GM12878 (cell line): ENCODE data around the gene TOLLIP. TPM values are rescaled to one million over a fixed set of nuclear protein-coding genes. Genes with fewer than 3 reads are reported as not detected.

Experiments
- ATAC-seq: fragments of 200-7000 bp; cut with Tn5 transposase; 3 replicates; pipeline ENCODE4 v1.9.1; 2020; ENCODE audit warnings: mild to moderate bottlenecking, moderate library complexity
- BruUV-seq: library from RNA; stranded (reverse); fragments of 400-500 nt; replicated peaks from 2 replicates; lab custom pipeline; 2021; lab: Mats Ljungman, UMichigan
- CTCF ChIA-PET: fragments of 300-600 bp; sonication (Branson Sonifier 250); formaldehyde crosslinking; extraction: SDS; loops from one replicate; lab custom pipeline; 2021; ENCODE audit warnings: inconsistent platforms; lab: Yijun Ruan, JAX
- POLR2A ChIA-PET: fragments of 350-600 bp; formaldehyde crosslinking; extraction: SDS; loops from one replicate; lab custom pipeline; 2021; ENCODE audit warnings: inconsistent platforms; lab: Charles Lee
- RAD21 ChIA-PET: fragments of 300-600 bp; sonication (Branson Sonifier 250); formaldehyde crosslinking; loops from one replicate; lab custom pipeline; 2023; ENCODE audit warnings: antibody characterized with exemption; ENCODE audit not compliant: unreplicated experiment; lab: Charles Lee
- SMC1A ChIA-PET: fragments of 300-600 bp; sonication (Branson Sonifier 250); formaldehyde crosslinking; loops from one replicate; lab custom pipeline; 2023; ENCODE audit not compliant: unreplicated experiment, uncharacterized antibody; lab: Charles Lee
- DNase-seq: peaks from one replicate; pipeline ENCODE4 v3.0.0-alpha.2; 2011; ENCODE audit warnings: low read depth, low spot score
- FAIRE-seq: peaks from 3 replicates; lab custom pipeline; 2011; peaks lifted over from hg19 to GRCh38; lab: Jason Lieb, UNC
- H2AFZ ChIP-seq: 2 replicates; pipeline ENCODE4 v1.6.0; 2011; ENCODE audit warnings: low read depth, low read length, control low read depth; ENCODE audit not compliant: control insufficient read depth
- H3K27ac ChIP-seq: 2 replicates; pipeline ENCODE4 v1.5.1; 2011; ENCODE audit warnings: control low read depth; ENCODE audit not compliant: control insufficient read depth, insufficient read depth
- H3K27me3 ChIP-seq, 2 experiments: replicated peaks in 1 of 2; 2 replicates each; pipeline versions ENCODE4 v1.6.0 to v1.6.1; 2011; ENCODE audit warnings: low read length in 1 of 2; ENCODE audit not compliant: control insufficient read depth in 2 of 2, insufficient read depth in 2 of 2
- H3K36me3 ChIP-seq, 2 experiments: 2 replicates each; pipeline ENCODE4 v1.5.1; 2011; ENCODE audit warnings: low read length in 1 of 2; ENCODE audit not compliant: control insufficient read depth in 2 of 2, insufficient read depth in 2 of 2
- H3K4me1 ChIP-seq: 2 replicates; pipeline ENCODE4 v1.6.1; 2011; ENCODE audit warnings: mild to moderate bottlenecking, low read length, moderate library complexity, mixed read lengths; ENCODE audit not compliant: control insufficient read depth, insufficient read depth
- H3K4me2 ChIP-seq: 2 replicates; pipeline ENCODE4 v1.6.0; 2011; ENCODE audit warnings: control low read depth; ENCODE audit not compliant: control insufficient read depth, insufficient read depth
- H3K4me3 ChIP-seq: fragments of 200-600 bp; sonication (generic); 2 replicates; pipeline ENCODE4 v1.5.1; 2016
- H3K79me2 ChIP-seq: 2 replicates; pipeline ENCODE4 v1.6.0; 2011; ENCODE audit warnings: low read length; ENCODE audit not compliant: control insufficient read depth, insufficient read depth
- H3K9ac ChIP-seq: 2 replicates; pipeline ENCODE4 v1.8.0; 2011; ENCODE audit warnings: low read length, control low read depth, mixed read lengths; ENCODE audit not compliant: control insufficient read depth, insufficient read depth
- H3K9me3 ChIP-seq: replicated peaks from 3 replicates; pipeline ENCODE4 v1.5.1; 2011; ENCODE audit warnings: mild to moderate bottlenecking, low read length; ENCODE audit not compliant: control insufficient read depth, insufficient read depth
- H4K20me1 ChIP-seq: 2 replicates; pipeline ENCODE4 v1.6.0; 2011; ENCODE audit not compliant: control insufficient read depth, insufficient read depth
- BACH1 ChIP-seq: fragments of 450-650 bp; IDR thresholded peaks from 2 replicates; pipeline ENCODE4 v1.6.1; 2017; ENCODE audit warnings: mild to moderate bottlenecking, borderline replicate concordance
- BMI1 ChIP-seq: fragments of 450-650 bp; IDR thresholded peaks from 2 replicates; pipeline ENCODE4 v1.6.1; 2016; ENCODE audit warnings: mild to moderate bottlenecking, moderate library complexity, borderline replicate concordance
- BRCA1 ChIP-seq: IDR thresholded peaks from 2 replicates; pipeline ENCODE4 v1.6.1; 2011; ENCODE audit warnings: low read depth, low read length, improper control_type of control experiment
- CREM ChIP-seq: IDR thresholded peaks from 2 replicates; pipeline ENCODE4 v1.6.1; 2014; ENCODE audit warnings: antibody characterized with exemption, low read depth
- EED ChIP-seq: sonication (generic); IDR thresholded peaks from 2 replicates; pipeline ENCODE4 v1.6.1; 2016; ENCODE audit warnings: antibody characterized with exemption, low read depth
- EP300 ChIP-seq, 2 experiments: fragments of 150-350 bp in 1 of 2; IDR thresholded peaks; 2 replicates each; pipeline ENCODE4 v1.6.1; 2011 to 2012; ENCODE audit warnings: low read depth in 2 of 2, low read length in 2 of 2, borderline replicate concordance in 1 of 2, improper control_type of control experiment in 1 of 2, inconsistent platforms in 1 of 2; ENCODE audit not compliant: control insufficient read depth in 1 of 2
- HDAC2 ChIP-seq: fragments of 200-600 bp; sonication (generic); IDR thresholded peaks from 2 replicates; pipeline ENCODE4 v1.6.1; 2017
- MYB ChIP-seq: fragments of 150-350 bp; IDR thresholded peaks from 2 replicates; pipeline ENCODE4 v1.6.1; 2014; ENCODE audit warnings: mild to moderate bottlenecking, low read depth, low read length, borderline replicate concordance
- NR2F1 ChIP-seq: fragments of 450-650 bp; conservative IDR thresholded peaks from 2 replicates; pipeline ENCODE4 v1.6.1; 2017; ENCODE audit warnings: mild to moderate bottlenecking
- POLR2A ChIP-seq: IDR thresholded peaks from 2 replicates; pipeline ENCODE4 v1.6.1; 2011; ENCODE audit warnings: low read depth, mild to moderate bottlenecking, low read length
- POU2F2 ChIP-seq: IDR thresholded peaks from 3 replicates; pipeline ENCODE4 v1.6.1; 2011; ENCODE audit warnings: low read depth, mild to moderate bottlenecking, low read length, borderline replicate concordance
- SPI1 ChIP-seq: IDR thresholded peaks from 2 replicates; pipeline ENCODE4 v1.6.1; 2011; ENCODE audit warnings: low read depth, mild to moderate bottlenecking, low read length, moderate library complexity, borderline replicate concordance; ENCODE audit not compliant: insufficient read depth
- SREBF1 ChIP-seq: IDR thresholded peaks from 2 replicates; pipeline ENCODE4 v1.6.1; 2012; ENCODE audit warnings: mild to moderate bottlenecking, low read length
- STAT3 ChIP-seq: IDR thresholded peaks from 2 replicates; pipeline ENCODE4 v1.6.1; 2011; ENCODE audit warnings: low read depth, low read length, improper control_type of control experiment
- TARDBP ChIP-seq: IDR thresholded peaks from 2 replicates; pipeline ENCODE4 v1.6.1; 2016; ENCODE audit warnings: borderline replicate concordance
- TCF3 ChIP-seq: IDR thresholded peaks from 2 replicates; pipeline ENCODE4 v1.6.1; 2012; ENCODE audit warnings: low read depth, mild to moderate bottlenecking, low read length, borderline replicate concordance; ENCODE audit not compliant: insufficient read depth
- ZNF384 ChIP-seq: IDR thresholded peaks from 2 replicates; pipeline ENCODE4 v1.6.1; 2012; ENCODE audit warnings: low read depth, mild to moderate bottlenecking, low read length, improper control_type of control experiment, borderline replicate concordance
- WGBS: methylation state at CpG from one replicate; pipeline ENCODE4 v1.1.6; 2016; ENCODE audit warnings: low lambda C conversion rate; ENCODE audit not compliant: insufficient replicate concordance, insufficient coverage; ENCODE audit errors: missing lambda C conversion rate; 5-methylcytosine and 5-hydroxymethylcytosine counted together
- in situ Hi-C: fragments of 300-500 bp; cut with MboI; formaldehyde crosslinking; loops from 9 replicates; pipeline ENCODE4 v1.14.3; 2018; ENCODE audit warnings: mixed read lengths
- intact Hi-C: fragments of 100-400 bp; cut with micrococcal nuclease; formaldehyde crosslinking; loops from one replicate; pipeline ENCODE4 v1.14.2; 2022; ENCODE audit not compliant: unreplicated experiment
- polyA plus RNA-seq, 11 experiments: library from polyadenylated mRNA; depleted of rRNA in 4 of 11; unstranded in 6 of 11; stranded (reverse) in 5 of 11; fragments of >200 nt; fragmentation: Nextera tagmentation in 4 of 11; fragmentation: Illumina TruSeq in 1 of 11; extraction: Ambion mirVana in 4 of 11; extraction: Trizol in 1 of 11; gene quantifications; 1 replicate in 1 of 11; 2 replicates in 10 of 11; pipeline versions ENCODE4 v1.2.1 to v1.2.3, GENCODE V29; 2011 to 2016; ENCODE audit warnings: inconsistent platforms in 2 of 11, missing spikeins in 2 of 11, low read depth in 1 of 11
- total RNA-seq, 4 experiments: library from RNA; depleted of rRNA in 3 of 4; stranded (reverse); fragments of >200 nt in 3 of 4; fragmentation: Illumina TruSeq in 1 of 4; extraction: Trizol in 1 of 4; gene quantifications; 2 replicates each; pipeline versions ENCODE4 v1.2.1 to v1.2.3, GENCODE V29; 2013 to 2021
- TF ChIP-seq, protein P1 (sequence below): fragments of 450-650 bp; IDR thresholded peaks from 2 replicates; pipeline ENCODE4 v1.6.1; 2014; ENCODE audit warnings: mild to moderate bottlenecking
- TF ChIP-seq, protein P2 (sequence below): fragments of 450-650 bp; IDR thresholded peaks from 2 replicates; pipeline ENCODE4 v1.6.1; 2017; ENCODE audit warnings: low read depth, mild to moderate bottlenecking, moderate library complexity
- TF ChIP-seq, protein P3 (sequence below): IDR thresholded peaks from 2 replicates; pipeline ENCODE4 v1.6.1; 2011; ENCODE audit warnings: low read depth, mild to moderate bottlenecking, low read length, moderate library complexity, borderline replicate concordance; ENCODE audit errors: extremely low read depth

TOLLIP gene
- total and polyA plus RNA-seq, 10 of the 15 experiments (the other 5 are each of a cell fraction or from before 2014, with no cell fraction given) = 0.47 to 39.5 (median 21.6) TPM

GRCh38 chr11:1283091-1283511 lies 26.3 kb downstream of the TOLLIP start:
- H3K4me3 ChIP-seq = no peak overlapping the region
- H3K4me1 ChIP-seq = no peaks in the 10 kb centered on the region
- no peaks in the 10 kb centered on the region for H3K9me3 ChIP-seq
- ChIA-PET POLR2A (no interaction called here), RAD21 (no interaction called here), CTCF (no interaction called here), SMC1A (no interaction called here)
- no peaks in the 10 kb centered on the region for H3K27me3 ChIP-seq
- H4K20me1 ChIP-seq = no peaks in the 10 kb centered on the region; the same call in 1 of the 2 replicates
- in situ Hi-C loops = no loop called here
- no peak for FAIRE-seq
- H3K27ac ChIP-seq = no peak overlapping the region
- TF ChIP-seq TCF3 (no peak), POLR2A (no peak), ZNF384 (no peak), BMI1 (no peak), BACH1 (no peak), TARDBP (no peak), MYB (no peak), NR2F1 (no peak), SREBF1 (no peak), HDAC2 (no peak), POU2F2 (no peak), SPI1 (no peak), EP300 (IDR thresholded peaks at IDR 0.05; ENCODE audit: borderline replicate concordance in 1 of 2, control insufficient read depth in 1 of 2, low read depth in 2 of 2, low read length in 2 of 2) (no peak), CREM (no peak), EED (no peak), BRCA1 (no peak), STAT3 (no peak)
- TF ChIP-seq, protein P1, sequence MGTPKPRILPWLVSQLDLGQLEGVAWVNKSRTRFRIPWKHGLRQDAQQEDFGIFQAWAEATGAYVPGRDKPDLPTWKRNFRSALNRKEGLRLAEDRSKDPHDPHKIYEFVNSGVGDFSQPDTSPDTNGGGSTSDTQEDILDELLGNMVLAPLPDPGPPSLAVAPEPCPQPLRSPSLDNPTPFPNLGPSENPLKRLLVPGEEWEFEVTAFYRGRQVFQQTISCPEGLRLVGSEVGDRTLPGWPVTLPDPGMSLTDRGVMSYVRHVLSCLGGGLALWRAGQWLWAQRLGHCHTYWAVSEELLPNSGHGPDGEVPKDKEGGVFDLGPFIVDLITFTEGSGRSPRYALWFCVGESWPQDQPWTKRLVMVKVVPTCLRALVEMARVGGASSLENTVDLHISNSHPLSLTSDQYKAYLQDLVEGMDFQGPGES = no peak
- TF ChIP-seq, protein P2, sequence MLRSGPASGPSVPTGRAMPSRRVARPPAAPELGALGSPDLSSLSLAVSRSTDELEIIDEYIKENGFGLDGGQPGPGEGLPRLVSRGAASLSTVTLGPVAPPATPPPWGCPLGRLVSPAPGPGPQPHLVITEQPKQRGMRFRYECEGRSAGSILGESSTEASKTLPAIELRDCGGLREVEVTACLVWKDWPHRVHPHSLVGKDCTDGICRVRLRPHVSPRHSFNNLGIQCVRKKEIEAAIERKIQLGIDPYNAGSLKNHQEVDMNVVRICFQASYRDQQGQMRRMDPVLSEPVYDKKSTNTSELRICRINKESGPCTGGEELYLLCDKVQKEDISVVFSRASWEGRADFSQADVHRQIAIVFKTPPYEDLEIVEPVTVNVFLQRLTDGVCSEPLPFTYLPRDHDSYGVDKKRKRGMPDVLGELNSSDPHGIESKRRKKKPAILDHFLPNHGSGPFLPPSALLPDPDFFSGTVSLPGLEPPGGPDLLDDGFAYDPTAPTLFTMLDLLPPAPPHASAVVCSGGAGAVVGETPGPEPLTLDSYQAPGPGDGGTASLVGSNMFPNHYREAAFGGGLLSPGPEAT = no peak
- TF ChIP-seq, protein P3, sequence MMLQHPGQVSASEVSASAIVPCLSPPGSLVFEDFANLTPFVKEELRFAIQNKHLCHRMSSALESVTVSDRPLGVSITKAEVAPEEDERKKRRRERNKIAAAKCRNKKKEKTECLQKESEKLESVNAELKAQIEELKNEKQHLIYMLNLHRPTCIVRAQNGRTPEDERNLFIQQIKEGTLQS = no peak
- no TSS peak for BruUV-seq
- no peak overlapping the region for H3K9ac ChIP-seq
- no peak for ATAC-seq
- over 99% methylated on average over 18 of the region's 18 CpGs for WGBS
- no peak overlapping the region for H3K4me2 ChIP-seq
- no peak overlapping the region for H2AFZ ChIP-seq
- no peak for DNase-seq
- peaks cover 4 to 17% of the 10 kb centered on the region in 2 experiments; a peak in 3 of 4 replicates for H3K36me3 ChIP-seq
- intact Hi-C loops = no loop called here
- H3K79me2 ChIP-seq = no peaks in the 10 kb centered on the region
